H7 (cell line): ENCODE measurements around the gene CES1. TPM values are rescaled to one million over a fixed set of nuclear protein-coding genes. Genes with fewer than 3 reads are reported as not detected.
"Not testable (repeated sequence)": the region's sequence is repeated elsewhere in the genome, so short reads cannot be mapped to it uniquely, and the experiment has no call there.

Source experiments
- DNase-seq: peaks from one replicate; pipeline ENCODE4 v3.0.0; 2012
- H3K27me3 ChIP-seq: 2 replicates; pipeline ENCODE4 v1.6.0; 2011; ENCODE audit warnings: mild to moderate bottlenecking, low read length; ENCODE audit not compliant: control insufficient read depth, insufficient read depth
- H3K36me3 ChIP-seq: replicated peaks from 2 replicates; pipeline ENCODE4 v1.5.1; 2011; ENCODE audit warnings: low read length; ENCODE audit not compliant: control insufficient read depth, insufficient read depth
- H3K4me3 ChIP-seq: 2 replicates; pipeline ENCODE4 v1.5.1; 2011; ENCODE audit warnings: low read depth, mild to moderate bottlenecking, control low read depth, low read length, moderate library complexity; ENCODE audit not compliant: insufficient read depth
- total RNA-seq: library from RNA; depleted of rRNA; stranded (reverse); fragments of >200 nt; shearing (Covaris generic); gene quantifications from 2 replicates; pipeline ENCODE4 v1.2.3, GENCODE V29; 2014

The CES1 gene
- total RNA-seq, 1 experiment from 2014 or later = not detected

DNA sequence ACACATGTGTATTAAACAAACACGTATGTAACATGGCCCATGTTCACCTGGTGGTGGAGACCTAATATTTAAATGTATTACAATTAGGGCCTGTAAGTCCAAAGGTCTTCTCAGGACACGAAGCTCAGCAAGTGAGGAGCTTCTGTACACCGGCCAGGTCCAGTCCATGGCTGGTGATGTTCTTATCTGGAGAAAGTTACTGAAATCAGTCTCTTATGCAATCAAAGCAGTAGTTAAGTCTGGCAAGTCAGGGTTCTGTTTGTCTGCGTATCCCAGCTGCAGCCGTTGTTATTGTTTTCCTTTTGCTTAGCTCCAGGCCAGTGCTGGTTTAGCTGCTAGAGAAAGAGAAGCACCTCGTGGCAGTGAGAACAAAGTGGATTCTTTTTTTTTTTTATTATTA lies 41.4 kb downstream of the CES1 start:
- not testable (repeated sequence) for DNase-seq, H3K4me3 ChIP-seq, H3K36me3 ChIP-seq, H3K27me3 ChIP-seq

- not testable (repeated sequence) for H3K27me3 ChIP-seq, H3K4me3 ChIP-seq, DNase-seq, H3K36me3 ChIP-seq
These were observed 42.7 kb downstream of the CES1 start for GRCh38 chr16:55790240-55790639.

DNA sequence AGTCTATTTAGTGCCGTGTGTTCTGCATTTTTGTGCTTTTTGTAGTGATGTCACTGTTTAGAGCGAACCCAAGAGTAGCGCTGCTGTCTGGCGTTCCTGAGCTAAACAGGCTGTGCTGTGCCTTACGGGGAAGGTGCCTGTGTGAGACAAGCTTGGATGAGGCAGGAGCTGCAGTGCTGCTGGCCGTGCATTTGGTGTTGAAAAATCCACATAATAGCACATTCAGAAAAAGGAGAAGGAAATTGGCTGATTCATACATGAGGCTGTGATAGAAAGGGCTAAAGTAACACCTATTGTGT lies 50.2 kb downstream of the CES1 start:
- DNase-seq, H3K27me3 ChIP-seq, H3K4me3 ChIP-seq, H3K36me3 ChIP-seq: not testable (repeated sequence)

- DNase-seq, H3K4me3 ChIP-seq, H3K27me3 ChIP-seq, H3K36me3 ChIP-seq: not testable (repeated sequence)
These were observed 50.7 kb downstream of the CES1 start for GRCh38 chr16:55782091-55782792.

- H3K36me3 ChIP-seq, H3K27me3 ChIP-seq, H3K4me3 ChIP-seq, DNase-seq: not testable (repeated sequence)
These were observed 51.4 kb downstream of the CES1 start for GRCh38 chr16:55781456-55781855.

GRCh38 chr16:55780095-55780407 lies 52.8 kb downstream of the CES1 start:
- not testable (repeated sequence) for H3K36me3 ChIP-seq, H3K27me3 ChIP-seq, DNase-seq, H3K4me3 ChIP-seq

DNA sequence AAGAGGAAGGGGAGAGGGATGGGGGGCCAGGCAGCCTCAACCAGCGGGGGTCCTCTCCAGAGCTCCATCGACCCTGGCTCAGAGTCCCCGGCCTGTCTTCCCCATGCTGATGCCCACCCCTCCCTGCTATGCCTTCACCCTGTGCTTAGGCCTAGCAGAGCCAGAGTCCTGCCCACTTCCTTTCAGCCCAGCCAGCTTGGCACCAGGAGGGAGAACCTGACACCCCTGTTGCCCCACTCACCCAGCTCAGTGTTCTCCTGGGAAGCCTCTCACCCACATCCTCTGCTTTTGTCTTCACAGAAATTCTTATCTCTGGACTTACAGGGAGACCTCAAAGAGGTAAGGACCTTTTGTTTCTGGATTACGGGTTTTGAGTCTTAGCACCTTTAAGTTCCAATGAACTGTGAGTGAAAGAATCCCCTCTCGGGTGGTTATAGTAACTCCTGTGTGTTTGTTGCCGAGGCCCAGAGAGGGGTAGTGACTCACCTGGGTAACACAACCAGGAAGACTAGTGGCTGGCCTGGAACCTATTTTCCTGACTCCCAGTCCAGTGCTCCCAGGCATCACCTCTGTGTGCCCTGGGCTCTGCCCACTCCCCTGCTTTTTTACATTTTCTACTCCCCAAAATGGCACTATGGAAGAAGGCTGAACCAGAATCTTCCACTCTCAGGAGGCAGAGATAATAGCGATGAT lies 53.3 kb downstream of the CES1 start:
- H3K4me3 ChIP-seq = no peak overlapping the region
- no peak for DNase-seq
- no peaks in the 10 kb centered on the region for H3K27me3 ChIP-seq
- no peaks in the 10 kb centered on the region for H3K36me3 ChIP-seq

GRCh38 chr16:55778757-55779156 lies 54.1 kb downstream of the CES1 start:
- no peaks in the 10 kb centered on the region for H3K27me3 ChIP-seq
- no peak overlapping the region for H3K4me3 ChIP-seq
- no peaks in the 10 kb centered on the region for H3K36me3 ChIP-seq
- DNase-seq = no peak

DNA sequence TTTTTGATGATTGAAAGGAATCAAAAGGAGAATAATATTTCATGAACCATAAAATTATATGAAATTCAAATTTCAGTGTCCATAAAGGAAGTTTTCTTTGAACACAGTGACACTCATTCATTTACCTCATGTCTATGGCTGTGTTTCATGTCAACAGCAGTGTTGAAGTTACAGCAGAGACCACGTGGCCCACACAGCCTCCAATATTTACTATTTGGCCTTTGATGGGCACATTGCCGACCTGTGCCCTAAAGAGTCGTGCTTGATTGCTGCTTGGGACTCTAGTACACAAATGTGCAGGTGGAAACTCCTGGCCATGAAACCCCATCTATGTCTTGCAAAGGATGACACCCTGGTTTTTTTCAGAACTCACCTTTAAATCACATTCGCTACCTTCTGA lies 57.0 kb downstream of the CES1 start:
- Histone ChIP-seq H3K36me3 (no peaks in the 10 kb centered on the region), H3K27me3 (no peaks in the 10 kb centered on the region), H3K4me3 (no peak overlapping the region)
- DNase-seq = no peak

DNA sequence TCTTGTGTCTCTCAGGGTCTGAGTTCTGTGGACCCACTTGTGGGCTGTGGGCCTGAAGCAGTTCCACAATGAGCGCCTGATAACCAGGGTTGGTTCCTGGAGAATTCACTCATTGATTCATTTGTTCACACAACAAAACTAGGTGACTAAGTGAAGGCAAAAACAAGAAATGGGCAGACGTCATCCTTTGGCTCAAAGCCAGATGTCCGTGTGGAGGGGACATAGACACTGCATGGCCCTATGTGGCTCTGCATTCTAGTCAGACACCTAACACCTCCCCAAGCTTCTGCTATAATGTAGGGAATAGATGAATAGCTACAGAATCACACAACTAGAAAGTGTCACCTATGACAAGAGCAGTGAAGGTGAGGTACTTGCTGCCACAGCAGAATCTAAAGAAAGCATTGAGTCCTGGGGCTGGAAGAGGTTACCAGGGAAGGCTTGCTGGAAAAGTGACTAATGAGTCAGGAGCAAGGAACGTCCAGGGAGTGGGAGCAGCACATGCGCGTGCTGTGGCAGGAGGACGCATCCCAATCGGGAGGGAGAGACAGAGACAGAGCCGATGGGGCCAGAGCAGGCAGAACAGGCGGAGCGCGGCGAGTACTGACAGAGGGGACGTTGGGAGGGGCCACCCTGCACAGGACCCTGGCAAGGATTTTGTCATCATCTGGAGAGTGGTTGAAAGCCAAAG lies 58.9 kb downstream of the CES1 start:
- no peak for DNase-seq
- Histone ChIP-seq H3K27me3 (no peaks in the 10 kb centered on the region), H3K36me3 (no peaks in the 10 kb centered on the region), H3K4me3 (no peak overlapping the region)

DNA sequence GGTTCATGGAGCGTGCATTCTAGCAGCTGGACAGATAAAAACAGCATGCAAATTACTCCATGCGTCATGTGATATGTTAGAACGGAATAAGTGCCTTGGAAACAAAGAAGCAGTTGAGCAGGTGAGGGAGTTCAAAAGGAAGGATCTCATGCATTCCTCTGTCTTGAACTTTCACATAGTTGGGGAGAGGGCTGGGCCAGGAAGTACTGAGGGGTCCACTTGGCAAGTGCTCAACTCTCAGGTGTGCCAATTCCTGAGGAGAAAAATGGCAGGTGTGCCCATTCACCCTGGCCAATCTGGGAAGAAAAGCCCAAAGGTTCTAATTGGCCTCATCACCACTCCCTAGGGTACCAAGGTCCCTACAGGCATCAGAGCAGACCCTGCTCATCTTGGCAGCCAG lies 67.7 kb downstream of the CES1 start:
- H3K4me3 ChIP-seq = no peak overlapping the region
- DNase-seq = no peak
- no peaks in the 10 kb centered on the region for H3K36me3 ChIP-seq
- no peaks in the 10 kb centered on the region for H3K27me3 ChIP-seq

DNA sequence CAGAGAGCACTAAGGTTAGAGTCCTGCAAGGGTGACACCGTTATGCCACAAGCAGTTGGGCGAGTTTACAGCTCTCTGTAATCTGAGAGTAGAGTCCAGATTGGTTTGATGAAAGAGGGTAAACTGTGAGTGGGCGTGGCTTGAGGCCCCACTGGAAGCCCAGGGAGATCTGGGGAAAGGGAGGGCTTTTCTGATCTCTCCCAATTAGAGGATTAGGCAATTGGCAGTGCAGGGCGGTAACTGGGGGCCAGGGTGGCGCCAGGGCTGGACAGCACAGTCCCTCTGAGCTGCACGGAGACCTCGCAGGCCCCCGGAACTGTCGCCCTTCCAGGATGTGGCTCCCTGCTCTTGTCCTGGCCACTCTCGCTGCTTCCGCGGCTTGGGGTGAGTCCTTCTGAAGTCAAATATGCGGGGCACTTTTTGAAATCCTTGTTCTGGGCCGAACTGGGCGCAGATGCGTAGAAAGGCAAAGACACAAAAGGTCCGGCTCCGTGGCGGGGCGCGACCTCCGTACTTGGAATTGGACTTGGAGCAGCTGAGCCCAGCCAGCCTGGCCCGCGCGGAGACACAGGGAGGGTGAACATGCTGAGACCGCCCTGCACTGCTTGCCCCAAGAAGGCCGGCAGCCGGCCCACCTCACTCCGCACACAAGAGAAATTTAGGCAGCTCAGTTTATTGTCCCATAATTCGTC lies 72.4 kb downstream of the CES1 start:
- Histone ChIP-seq H3K36me3 (no peaks in the 10 kb centered on the region), H3K4me3 (peak overlapping the region; percentile 14; the same call in 1 of the 2 replicates), H3K27me3 (no peaks in the 10 kb centered on the region)
- DNase-seq = peak; percentile 78

GRCh38 chr16:55759965-55760309 lies 73.0 kb downstream of the CES1 start:
- H3K4me3 ChIP-seq, H3K36me3 ChIP-seq, DNase-seq, H3K27me3 ChIP-seq: not testable (repeated sequence)

DNA sequence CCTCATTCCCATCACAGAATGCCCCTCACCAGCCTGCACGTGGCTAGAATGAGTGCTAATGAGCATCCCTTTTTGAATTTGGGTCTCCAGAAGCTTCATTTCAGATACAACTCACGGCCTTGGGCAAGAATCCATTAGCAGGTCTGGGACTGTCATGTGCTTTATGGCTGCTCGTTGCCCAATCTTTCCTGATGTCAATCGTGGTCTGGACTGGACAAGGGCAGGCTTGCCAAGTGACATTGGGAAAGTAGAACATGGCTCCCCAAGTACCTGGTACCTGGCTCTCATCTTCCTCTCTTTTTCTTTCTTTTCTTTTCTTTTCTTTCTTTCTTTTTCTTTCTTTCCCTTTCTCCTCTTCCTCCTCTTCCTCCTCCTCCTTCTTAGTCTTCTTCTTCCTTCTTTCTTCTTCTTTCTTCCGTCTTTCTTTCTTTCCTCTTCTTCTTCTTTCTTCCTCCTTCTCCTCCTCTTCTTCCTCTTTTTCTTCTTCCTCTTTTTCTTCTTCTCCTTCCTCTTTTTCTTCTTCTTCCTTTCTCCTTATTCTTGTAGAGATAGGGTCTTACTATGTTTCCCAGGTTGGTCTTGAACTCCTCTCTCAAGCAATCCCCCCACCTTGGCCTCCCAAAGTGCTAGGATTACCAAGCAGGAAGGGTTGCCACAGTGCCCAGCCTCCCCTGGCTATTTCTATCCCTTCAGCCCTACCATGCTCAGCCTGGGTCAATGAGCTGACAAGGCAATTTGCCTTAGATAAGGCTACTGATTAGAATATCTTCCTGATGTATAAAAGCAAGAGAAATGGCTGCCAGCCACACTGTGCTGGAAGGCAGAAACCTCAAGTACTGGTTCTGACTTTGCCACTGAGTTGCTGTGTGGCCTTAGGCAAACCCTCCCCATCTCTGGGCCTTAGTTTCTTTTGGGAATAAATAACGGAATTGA lies 75.0 kb downstream of the CES1 start:
- DNase-seq, H3K4me3 ChIP-seq, H3K36me3 ChIP-seq, H3K27me3 ChIP-seq: not testable (repeated sequence)
